ENCODE data around the gene OR51D1.

GRCh38 chr11:4671741-4672140 is 34.5 kb downstream of the OR51D1 start:
- TF ChIP-seq POLR2A (IDR thresholded peaks at IDR 0.05; ENCODE audit: low read depth, low read length) (no peak), POLR2AphosphoS5 (IDR thresholded peaks at IDR 0.05; ENCODE audit: low read depth, low read length) (no peak), POU2F2 (IDR thresholded peaks at IDR 0.05; ENCODE audit: low read depth, low read length) (no peak), SPI1 (IDR thresholded peaks at IDR 0.05; ENCODE audit: low read depth, low read length) (no peak)

Data from GM12891 (cell line).